Measurements from ENCODE around the gene WNT11.
A peak's percentile ranks its signal among the peaks of the same experiment; 100 is the strongest.

The WNT11 gene

DNA sequence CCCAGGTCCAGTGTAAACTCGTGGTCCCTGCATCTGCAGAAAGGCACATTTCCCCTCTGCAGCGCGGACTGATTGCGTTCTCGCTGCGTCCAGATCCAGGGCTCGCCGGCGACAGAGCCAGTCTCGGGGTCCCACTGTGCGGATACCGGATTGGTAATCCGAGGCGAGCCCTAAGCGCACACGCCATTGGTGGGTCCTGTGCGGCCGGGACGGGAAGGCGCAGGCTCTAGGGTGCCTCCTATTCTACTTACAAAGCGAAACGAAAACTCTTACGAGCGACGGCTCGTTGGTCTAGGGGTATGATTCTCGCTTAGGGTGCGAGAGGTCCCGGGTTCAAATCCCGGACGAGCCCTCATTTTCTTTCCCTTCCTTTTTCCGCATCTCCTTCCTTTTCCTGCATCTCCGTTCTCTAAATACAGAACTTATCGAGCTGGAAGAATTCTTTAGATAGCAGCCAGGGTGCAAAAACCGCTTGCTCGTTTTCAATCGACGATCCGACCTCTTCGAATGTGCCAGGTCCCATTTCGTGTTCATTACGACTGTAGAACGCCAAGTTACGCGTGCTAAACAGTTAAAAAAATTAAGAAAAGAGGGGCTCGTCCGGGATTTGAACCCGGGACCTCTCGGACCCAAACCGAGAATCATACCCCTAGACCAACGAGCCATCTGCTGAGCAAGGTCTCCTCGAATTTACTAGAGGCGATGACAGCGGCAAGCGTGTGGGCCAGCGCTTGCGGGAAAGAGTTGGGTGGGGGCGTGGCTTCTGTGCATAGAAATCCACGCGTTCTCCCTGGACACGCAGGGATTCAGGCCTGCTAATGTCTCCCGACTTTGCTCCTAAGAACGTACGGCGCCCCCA lies 29.2 kb upstream of the WNT11 start:
- H3K36me3 ChIP-seq (ENCODE audit: control insufficient read depth, insufficient read depth, low read length), result no peaks in the 10 kb centered on the region
- H3K27me3 ChIP-seq (ENCODE audit: control insufficient read depth, insufficient read depth, low read length), result no peaks in the 10 kb centered on the region
- H3K9ac ChIP-seq (ENCODE audit: low read length), result peak overlapping the region; percentile 68
- peak overlapping the region; percentile 94 for H3K4me3 ChIP-seq (ENCODE audit: low read length)
- peak overlapping the region; percentile 89 for H3K27ac ChIP-seq (ENCODE audit: low read depth, low read length)
- H3K4me1 ChIP-seq (ENCODE audit: control insufficient read depth, insufficient read depth, low read length), result peaks cover 2% of the 10 kb centered on the region

DNA sequence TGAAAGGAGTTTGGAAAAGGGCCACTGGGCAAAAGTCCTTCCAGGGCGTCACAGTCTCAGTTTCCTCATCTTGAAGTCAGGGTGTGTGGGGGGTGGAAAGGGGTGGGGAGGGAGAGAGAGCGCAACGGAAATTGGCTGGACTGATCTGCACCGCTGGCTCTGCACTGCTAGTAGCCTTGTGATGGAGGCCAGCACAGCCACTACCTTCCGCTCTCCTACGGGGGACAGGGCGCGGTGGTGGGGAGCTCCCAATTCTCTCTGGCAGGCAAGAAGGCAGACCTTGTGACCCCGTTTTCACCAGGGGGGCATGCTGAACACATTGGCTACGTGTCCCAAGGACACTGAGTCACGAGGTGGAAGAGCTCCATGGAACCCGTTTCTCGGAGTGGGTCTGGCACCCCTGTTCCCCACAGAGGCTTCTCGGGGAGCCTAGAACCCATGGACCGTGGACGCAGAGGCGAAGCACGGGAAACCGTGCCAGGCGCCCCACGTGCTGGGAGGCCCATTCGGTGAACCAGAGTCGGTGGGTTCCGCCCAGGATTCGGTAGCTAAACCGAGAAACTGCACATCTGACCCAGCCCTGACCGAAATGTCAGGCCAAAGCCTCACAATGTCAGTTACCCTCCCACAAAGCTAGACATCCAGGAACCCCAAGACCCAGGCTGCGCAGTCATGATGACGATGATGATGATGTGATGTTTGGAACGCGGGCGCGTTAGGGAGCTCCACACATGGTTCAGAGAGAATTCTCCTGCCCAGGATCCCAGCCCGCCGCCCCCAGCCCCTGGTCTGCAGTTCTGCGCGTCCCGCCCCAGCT lies 28.3 kb upstream of the WNT11 start:
- peak overlapping the region; percentile 68 for H3K9ac ChIP-seq (ENCODE audit: low read length)
- peak overlapping the region; percentile 94 for H3K4me3 ChIP-seq (ENCODE audit: low read length)
- no peaks in the 10 kb centered on the region for H3K36me3 ChIP-seq (ENCODE audit: control insufficient read depth, insufficient read depth, low read length)

DNA sequence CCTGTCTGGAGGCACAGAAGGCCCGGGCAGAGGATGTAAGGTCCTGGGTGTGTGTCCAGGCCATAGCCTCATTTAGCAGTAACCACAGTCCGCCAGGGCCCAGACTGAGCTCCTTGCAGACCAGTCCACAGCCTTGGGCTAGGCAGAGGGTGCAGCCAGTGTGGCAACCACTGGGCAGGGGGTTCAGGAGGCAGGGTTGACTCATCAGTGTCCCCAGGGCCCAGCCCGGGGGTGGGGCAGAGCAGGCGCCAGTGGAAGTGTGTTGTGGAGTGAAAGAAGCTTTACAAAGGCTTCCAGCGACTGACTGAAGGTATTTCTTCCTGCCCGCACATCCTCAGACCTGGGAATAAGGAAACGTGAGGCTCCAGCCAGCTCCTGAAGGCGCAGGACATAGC lies 27.7 kb upstream of the WNT11 start:
- Histone ChIP-seq H3K36me3 (ENCODE audit: control insufficient read depth, insufficient read depth, low read length) (no peaks in the 10 kb centered on the region), H3K9ac (ENCODE audit: low read length) (no peak overlapping the region), H3K27ac (ENCODE audit: low read depth, low read length) (peak overlapping the region; percentile 89), H3K4me3 (ENCODE audit: low read length) (peak overlapping the region; percentile 94), H3K4me1 (ENCODE audit: control insufficient read depth, insufficient read depth, low read length) (peaks cover 2% of the 10 kb centered on the region), H3K27me3 (ENCODE audit: control insufficient read depth, insufficient read depth, low read length) (no peaks in the 10 kb centered on the region)

More for the DNA sequence above, 28.3 kb upstream of the WNT11 start:
- H3K27ac ChIP-seq (ENCODE audit: low read depth, low read length), result peak overlapping the region; percentile 89
- H3K4me1 ChIP-seq (ENCODE audit: control insufficient read depth, insufficient read depth, low read length), result peaks cover 2% of the 10 kb centered on the region
- no peaks in the 10 kb centered on the region for H3K27me3 ChIP-seq (ENCODE audit: control insufficient read depth, insufficient read depth, low read length)

DNA sequence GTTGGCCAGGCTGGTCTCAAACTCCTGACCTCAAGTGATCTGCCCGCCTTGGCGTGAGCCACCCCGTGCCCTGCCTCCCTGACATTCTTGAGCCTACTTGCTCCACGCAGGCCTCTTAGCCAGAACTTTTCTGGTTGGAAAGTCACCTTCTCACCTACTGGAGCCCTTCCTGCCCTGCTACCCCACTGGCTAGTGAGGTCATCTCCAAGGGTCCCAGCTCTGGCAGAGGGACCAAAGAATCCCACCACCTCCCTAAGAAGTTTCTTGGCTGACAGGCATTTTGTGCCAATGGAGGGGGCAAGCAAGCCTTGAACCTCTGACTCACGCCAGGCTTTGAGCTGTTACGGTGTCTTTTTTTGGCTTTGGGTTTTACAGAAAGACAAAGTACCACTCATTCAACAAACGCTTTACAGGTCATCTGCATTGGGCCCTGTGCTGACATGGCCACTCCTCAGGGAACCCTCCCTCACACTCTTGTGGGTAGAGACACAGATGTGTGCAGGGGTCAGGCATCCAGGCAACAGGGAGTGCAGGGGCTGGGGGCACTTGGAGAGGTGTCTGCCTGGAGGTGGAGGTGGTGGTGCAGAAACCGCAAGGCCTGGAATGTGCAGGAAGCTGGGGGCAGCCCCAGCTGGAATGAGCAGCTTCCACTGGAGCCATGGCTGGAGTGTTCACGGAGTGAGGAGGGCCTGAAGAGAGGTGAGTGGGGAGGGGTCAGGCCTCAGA lies 27.1 kb upstream of the WNT11 start:
- Histone ChIP-seq H3K27me3 (ENCODE audit: control insufficient read depth, insufficient read depth, low read length) (no peaks in the 10 kb centered on the region), H3K4me3 (ENCODE audit: low read length) (no peak overlapping the region), H3K36me3 (ENCODE audit: control insufficient read depth, insufficient read depth, low read length) (no peaks in the 10 kb centered on the region), H3K9ac (ENCODE audit: low read length) (no peak overlapping the region), H3K27ac (ENCODE audit: low read depth, low read length) (no peak overlapping the region), H3K4me1 (ENCODE audit: control insufficient read depth, insufficient read depth, low read length) (peaks cover 2% of the 10 kb centered on the region)

DNA sequence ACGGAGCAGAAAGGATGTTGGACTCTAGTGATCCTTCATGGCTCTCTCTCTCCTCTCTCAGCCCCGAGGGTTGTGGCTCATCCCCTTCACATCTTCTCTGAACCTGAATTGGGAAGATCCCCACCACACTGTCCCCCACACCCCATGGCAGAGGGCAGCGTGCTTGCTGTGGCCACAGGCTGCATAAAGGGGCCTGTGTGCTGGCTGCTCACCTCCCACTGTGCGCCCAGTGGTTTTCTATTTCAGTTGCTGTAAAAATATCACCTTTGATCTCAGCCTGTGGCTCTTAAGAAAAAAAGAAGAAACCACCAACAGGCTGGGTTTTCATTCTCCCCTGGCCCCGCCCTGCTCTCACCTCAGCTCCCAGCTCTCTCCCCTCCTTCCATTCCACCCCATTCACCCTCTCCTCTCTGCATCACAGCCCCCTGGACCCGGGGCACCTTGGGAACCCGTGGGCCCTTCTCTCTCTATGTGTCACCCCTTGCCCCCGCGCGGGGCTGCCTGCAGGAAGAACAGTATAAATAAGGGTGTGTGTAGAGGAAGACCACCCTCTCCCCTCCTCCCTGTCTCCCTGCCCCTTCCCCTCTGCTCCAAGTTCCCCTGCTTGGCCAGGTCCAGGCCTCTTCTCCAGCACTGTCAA lies 25.8 kb upstream of the WNT11 start:
- Histone ChIP-seq H3K4me3 (ENCODE audit: low read length) (no peak overlapping the region), H3K4me1 (ENCODE audit: control insufficient read depth, insufficient read depth, low read length) (peaks cover 2% of the 10 kb centered on the region), H3K27me3 (ENCODE audit: control insufficient read depth, insufficient read depth, low read length) (no peaks in the 10 kb centered on the region), H3K27ac (ENCODE audit: low read depth, low read length) (no peak overlapping the region), H3K36me3 (ENCODE audit: control insufficient read depth, insufficient read depth, low read length) (no peaks in the 10 kb centered on the region), H3K9ac (ENCODE audit: low read length) (no peak overlapping the region)

DNA sequence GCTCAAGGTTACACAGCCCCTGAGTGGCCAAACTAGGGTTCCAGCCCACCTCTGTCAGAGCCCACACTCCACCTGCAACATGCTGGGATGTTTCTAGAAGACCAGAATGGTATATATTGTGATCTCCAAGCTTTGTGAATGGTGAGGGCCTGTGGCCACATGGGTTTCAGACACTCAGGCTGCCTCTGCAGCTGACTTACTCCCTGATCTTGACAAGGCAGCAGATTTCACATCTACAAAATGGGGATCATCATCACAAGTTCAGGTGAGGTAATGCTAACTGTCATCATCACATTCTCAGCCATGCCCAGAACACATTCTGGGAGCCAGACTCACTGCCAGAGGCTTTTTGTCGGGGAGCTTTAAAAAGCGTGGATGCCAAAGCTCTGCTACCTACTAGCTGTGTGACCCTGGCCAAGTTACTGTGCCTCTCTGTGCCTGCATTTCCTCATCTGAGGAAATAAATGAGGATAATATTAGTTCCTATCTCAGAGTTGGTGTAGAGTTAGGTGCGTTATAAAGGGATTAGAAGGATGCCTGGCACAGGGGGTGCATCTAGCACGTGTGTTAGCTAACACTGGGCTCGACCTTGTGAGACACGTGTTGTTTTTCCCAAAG lies 24.9 kb upstream of the WNT11 start:
- H3K4me1 ChIP-seq (ENCODE audit: control insufficient read depth, insufficient read depth, low read length), result peaks cover 2% of the 10 kb centered on the region
- H3K27ac ChIP-seq (ENCODE audit: low read depth, low read length), result no peak overlapping the region
- H3K9ac ChIP-seq (ENCODE audit: low read length), result no peak overlapping the region
- no peaks in the 10 kb centered on the region for H3K27me3 ChIP-seq (ENCODE audit: control insufficient read depth, insufficient read depth, low read length)
- no peaks in the 10 kb centered on the region for H3K36me3 ChIP-seq (ENCODE audit: control insufficient read depth, insufficient read depth, low read length)
- no peak overlapping the region for H3K4me3 ChIP-seq (ENCODE audit: low read length)

DNA sequence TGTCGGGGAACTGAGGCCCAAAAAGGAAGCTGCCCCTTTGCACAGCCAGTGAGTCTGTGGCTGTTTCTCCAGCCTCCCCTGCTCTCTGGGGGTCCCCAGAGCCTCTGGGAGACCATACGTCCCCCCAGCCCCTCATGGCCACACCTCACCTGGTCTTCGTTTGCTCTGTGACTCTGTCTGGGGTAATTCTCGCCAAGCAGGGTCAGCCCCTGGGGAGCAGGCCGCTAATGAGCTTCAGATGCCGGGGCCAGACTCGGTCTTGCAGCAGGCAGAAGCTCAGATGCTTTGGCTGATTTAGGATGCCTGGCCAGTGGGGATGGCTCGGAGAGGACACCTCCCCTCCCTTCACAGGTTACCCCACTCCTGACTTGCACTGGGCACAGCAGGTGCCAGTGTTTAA lies 24.1 kb upstream of the WNT11 start:
- Histone ChIP-seq H3K27ac (ENCODE audit: low read depth, low read length) (no peak overlapping the region), H3K27me3 (ENCODE audit: control insufficient read depth, insufficient read depth, low read length) (no peaks in the 10 kb centered on the region), H3K4me1 (ENCODE audit: control insufficient read depth, insufficient read depth, low read length) (peaks cover 2% of the 10 kb centered on the region), H3K9ac (ENCODE audit: low read length) (no peak overlapping the region), H3K36me3 (ENCODE audit: control insufficient read depth, insufficient read depth, low read length) (no peaks in the 10 kb centered on the region), H3K4me3 (ENCODE audit: low read length) (no peak overlapping the region)

DNA sequence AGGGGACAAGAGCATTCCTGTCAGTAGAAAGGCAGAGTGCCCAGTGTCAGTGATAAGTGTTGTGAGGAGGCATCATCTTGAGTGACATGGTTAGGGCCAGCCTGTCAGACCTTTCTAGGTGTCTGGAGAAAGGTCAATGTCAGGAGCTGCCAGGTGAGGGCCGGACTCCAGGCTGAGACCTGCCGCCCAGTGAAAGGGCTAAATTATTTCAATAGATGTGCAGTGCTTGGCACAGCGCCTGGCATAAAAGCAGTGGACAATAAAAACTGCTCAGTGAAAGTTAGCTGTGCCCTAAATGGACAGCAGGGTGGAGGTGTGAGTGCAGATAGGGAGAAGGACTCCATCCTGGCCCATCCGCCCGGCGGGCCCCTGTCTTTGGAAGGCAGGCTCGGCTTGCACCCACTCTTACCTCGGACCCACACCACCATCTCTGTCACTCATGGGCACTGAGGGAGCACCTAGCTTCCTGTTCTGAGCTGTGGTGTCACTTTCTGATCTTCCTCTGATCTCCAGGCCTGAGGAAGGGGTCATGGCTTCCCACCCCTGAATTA lies 23.5 kb upstream of the WNT11 start:
- Histone ChIP-seq H3K4me3 (ENCODE audit: low read length) (no peak overlapping the region), H3K27me3 (ENCODE audit: control insufficient read depth, insufficient read depth, low read length) (no peaks in the 10 kb centered on the region), H3K4me1 (ENCODE audit: control insufficient read depth, insufficient read depth, low read length) (peaks cover 2% of the 10 kb centered on the region), H3K27ac (ENCODE audit: low read depth, low read length) (no peak overlapping the region), H3K36me3 (ENCODE audit: control insufficient read depth, insufficient read depth, low read length) (no peaks in the 10 kb centered on the region), H3K9ac (ENCODE audit: low read length) (no peak overlapping the region)

DNA sequence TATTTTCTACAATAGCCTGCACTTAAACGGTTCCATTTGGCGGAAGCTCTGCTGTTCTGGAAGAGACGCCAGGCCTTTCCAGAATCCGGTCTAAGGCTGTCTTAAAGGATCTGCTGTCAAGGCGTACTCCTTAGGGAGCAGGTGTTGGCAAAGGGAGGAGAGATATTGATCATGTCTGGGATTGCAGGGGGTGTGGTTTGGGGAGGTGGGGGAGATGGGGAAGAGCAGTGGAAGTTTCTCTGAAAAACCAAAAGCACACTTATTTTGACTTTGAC lies 22.5 kb upstream of the WNT11 start:
- Histone ChIP-seq H3K36me3 (ENCODE audit: control insufficient read depth, insufficient read depth, low read length) (no peaks in the 10 kb centered on the region), H3K4me3 (ENCODE audit: low read length) (no peak overlapping the region), H3K27ac (ENCODE audit: low read depth, low read length) (no peak overlapping the region), H3K4me1 (ENCODE audit: control insufficient read depth, insufficient read depth, low read length) (no peaks in the 10 kb centered on the region), H3K27me3 (ENCODE audit: control insufficient read depth, insufficient read depth, low read length) (no peaks in the 10 kb centered on the region), H3K9ac (ENCODE audit: low read length) (no peak overlapping the region)

DNA sequence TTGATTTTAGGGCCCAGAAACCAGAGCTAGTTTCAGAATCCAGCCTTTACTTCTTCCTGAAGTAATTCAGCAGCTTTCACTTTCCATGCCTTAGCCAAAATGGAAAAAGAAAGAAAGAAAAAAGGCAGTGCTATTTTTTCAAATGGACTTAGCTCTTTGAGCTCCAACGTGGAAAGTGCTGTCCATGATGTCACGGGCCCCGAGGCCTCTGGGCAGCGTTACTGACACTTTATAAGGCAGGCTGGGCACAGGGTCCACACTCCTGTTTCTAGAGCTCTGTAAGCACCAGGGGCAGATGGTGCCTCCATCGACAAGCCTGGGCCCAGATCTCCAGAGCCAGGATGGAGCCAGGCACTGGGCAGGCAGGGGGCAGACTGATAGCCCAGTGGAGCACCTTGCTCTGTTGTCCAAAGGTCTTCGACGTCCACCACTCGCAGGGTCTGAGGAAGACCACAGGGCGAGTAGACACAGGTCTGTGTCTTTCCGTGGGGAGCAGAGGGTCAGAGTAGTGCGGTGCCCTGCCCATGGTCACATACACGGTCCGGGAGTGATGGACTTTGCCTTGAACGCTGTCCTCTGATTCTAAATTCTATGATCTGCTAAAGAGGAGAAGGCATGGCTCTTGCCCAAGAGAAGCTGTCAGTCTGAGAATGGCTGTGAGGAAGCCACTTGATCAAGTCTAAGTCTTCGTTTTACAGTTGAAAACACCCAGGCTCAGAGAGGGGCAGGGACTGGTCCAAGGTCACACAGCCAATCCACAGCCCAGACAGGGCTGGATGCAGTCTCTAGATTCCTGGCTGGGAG lies 22.0 kb upstream of the WNT11 start:
- H3K36me3 ChIP-seq (ENCODE audit: control insufficient read depth, insufficient read depth, low read length), result no peaks in the 10 kb centered on the region
- H3K27ac ChIP-seq (ENCODE audit: low read depth, low read length), result no peak overlapping the region
- no peaks in the 10 kb centered on the region for H3K4me1 ChIP-seq (ENCODE audit: control insufficient read depth, insufficient read depth, low read length)
- no peak overlapping the region for H3K9ac ChIP-seq (ENCODE audit: low read length)
- H3K4me3 ChIP-seq (ENCODE audit: low read length), result no peak overlapping the region
- H3K27me3 ChIP-seq (ENCODE audit: control insufficient read depth, insufficient read depth, low read length), result no peaks in the 10 kb centered on the region

DNA sequence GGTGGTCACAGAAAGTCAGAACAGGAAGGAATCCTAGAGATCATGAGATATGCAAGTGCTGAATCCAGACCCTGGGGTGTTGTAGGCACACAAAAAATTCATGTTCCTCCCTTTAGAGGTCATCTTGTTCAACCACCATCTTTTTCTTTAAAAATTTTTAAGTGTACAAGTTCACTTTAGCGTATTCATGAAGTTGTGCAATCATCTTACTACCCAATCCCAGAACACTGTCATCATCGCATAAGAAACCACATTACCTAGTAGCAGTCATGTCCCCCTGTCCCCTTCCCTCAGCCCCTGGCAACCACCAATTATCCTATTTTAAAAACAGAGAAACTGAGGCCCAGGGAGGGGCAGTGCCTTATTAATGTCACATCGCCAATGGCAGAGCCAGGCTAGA lies 20.3 kb upstream of the WNT11 start:
- no peak overlapping the region for H3K9ac ChIP-seq (ENCODE audit: low read length)
- no peaks in the 10 kb centered on the region for H3K4me1 ChIP-seq (ENCODE audit: control insufficient read depth, insufficient read depth, low read length)
- H3K27me3 ChIP-seq (ENCODE audit: control insufficient read depth, insufficient read depth, low read length), result no peaks in the 10 kb centered on the region
- no peak overlapping the region for H3K4me3 ChIP-seq (ENCODE audit: low read length)
- no peak overlapping the region for H3K27ac ChIP-seq (ENCODE audit: low read depth, low read length)
- H3K36me3 ChIP-seq (ENCODE audit: control insufficient read depth, insufficient read depth, low read length), result no peaks in the 10 kb centered on the region

Measured in rectal smooth muscle tissue (tissue), 1 donor.